Left forelimb (tissue), 1 donor: Measurements from ENCODE around the gene MAP4.
"Not testable (repeated sequence)": the region's sequence is repeated elsewhere in the genome, so short reads cannot be mapped to it uniquely, and the experiment has no call there.

Source experiments
- DNase-seq: peaks from one replicate; pipeline ENCODE4 v3.0.0-alpha.2; 2018; ENCODE audit warnings: low spot score

MAP4 gene

GRCh38 chr3:47896736-47897135 lies 119.5 kb downstream of the MAP4 start:
- no peak for DNase-seq

- no peak for DNase-seq
Observed at GRCh38 chr3:47895241-47895640, 121.0 kb downstream of the MAP4 start.

- DNase-seq: no peak
Observed at GRCh38 chr3:47892286-47893040, 123.8 kb downstream of the MAP4 start.

GRCh38 chr3:47891613-47892005 lies 124.6 kb downstream of the MAP4 start:
- DNase-seq: no peak

- no peak for DNase-seq
Observed at GRCh38 chr3:47890828-47891612, 125.2 kb downstream of the MAP4 start.

GRCh38 chr3:47890126-47890827 lies 125.9 kb downstream of the MAP4 start:
- no peak for DNase-seq

GRCh38 chr3:47888986-47889757 lies 127.0 kb downstream of the MAP4 start:
- DNase-seq: no peak

GRCh38 chr3:47887991-47888390 lies 128.2 kb downstream of the MAP4 start:
- not testable (repeated sequence) for DNase-seq

GRCh38 chr3:47885168-47885567 lies 131.0 kb downstream of the MAP4 start:
- DNase-seq: no peak

- no peak for DNase-seq
Observed at GRCh38 chr3:47884603-47885002, 131.6 kb downstream of the MAP4 start.

- no peak for DNase-seq
Observed at GRCh38 chr3:47882338-47882737, 133.9 kb downstream of the MAP4 start.

- no peak for DNase-seq
Observed at GRCh38 chr3:47877719-47878118, 138.5 kb downstream of the MAP4 start.

GRCh38 chr3:47877290-47877689 lies 138.9 kb downstream of the MAP4 start:
- no peak for DNase-seq

GRCh38 chr3:47874913-47875312 lies 141.3 kb downstream of the MAP4 start:
- no peak for DNase-seq

- DNase-seq: no peak
Observed at GRCh38 chr3:47874438-47874837, 141.8 kb downstream of the MAP4 start.

GRCh38 chr3:47872916-47873315 lies 143.3 kb downstream of the MAP4 start:
- DNase-seq: no peak

- no peak for DNase-seq
Observed at GRCh38 chr3:47871389-47871788, 144.8 kb downstream of the MAP4 start.

- DNase-seq: no peak
Observed at GRCh38 chr3:47870702-47871260, 145.4 kb downstream of the MAP4 start.

GRCh38 chr3:47870156-47870555 lies 146.1 kb downstream of the MAP4 start:
- DNase-seq: no peak

GRCh38 chr3:47868306-47868705 lies 147.9 kb downstream of the MAP4 start:
- no peak for DNase-seq

GRCh38 chr3:47867451-47868044 lies 148.7 kb downstream of the MAP4 start:
- DNase-seq: no peak
